HG03565 (cell line): Measurements from ENCODE around the gene RBM22.

Experiments used
- ATAC-seq: cut with Tn5 transposase; IDR thresholded peaks from one replicate; pipeline ENCODE4 v1.9.1; 2021; ENCODE audit warnings: mild to moderate bottlenecking, moderate library complexity; ENCODE audit not compliant: unreplicated experiment

The RBM22 gene

DNA sequence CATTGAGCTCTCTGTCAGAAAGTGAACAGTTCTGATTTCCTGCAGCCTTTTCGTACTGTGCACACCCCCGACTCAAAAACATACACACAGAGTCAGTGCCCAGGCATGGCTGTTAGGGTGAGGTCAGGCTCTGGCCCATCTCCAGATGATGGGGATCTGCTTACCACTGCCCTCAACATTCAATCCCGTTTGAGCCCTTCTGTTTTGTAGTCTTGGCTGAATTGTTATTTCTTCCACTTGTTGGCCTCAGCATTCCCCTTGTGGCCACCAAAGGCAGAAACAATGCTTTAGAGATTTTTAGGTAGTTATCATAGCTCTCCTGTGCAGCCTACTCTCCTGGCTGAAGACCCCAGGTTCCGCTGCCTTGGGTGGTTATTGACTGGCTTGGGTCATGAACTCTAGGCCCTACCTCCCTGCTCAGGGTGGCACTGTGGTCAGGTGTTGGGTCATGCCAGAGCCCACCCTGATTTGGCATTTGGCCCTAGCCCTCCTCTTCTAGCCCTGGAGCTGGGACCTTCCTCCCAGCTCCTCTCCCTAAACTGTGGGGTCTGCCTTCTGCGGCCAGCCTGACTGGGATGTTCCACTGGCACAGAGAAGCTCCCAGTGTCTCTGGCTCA is 47.6 kb downstream of the RBM22 start:
- no peak for ATAC-seq

DNA sequence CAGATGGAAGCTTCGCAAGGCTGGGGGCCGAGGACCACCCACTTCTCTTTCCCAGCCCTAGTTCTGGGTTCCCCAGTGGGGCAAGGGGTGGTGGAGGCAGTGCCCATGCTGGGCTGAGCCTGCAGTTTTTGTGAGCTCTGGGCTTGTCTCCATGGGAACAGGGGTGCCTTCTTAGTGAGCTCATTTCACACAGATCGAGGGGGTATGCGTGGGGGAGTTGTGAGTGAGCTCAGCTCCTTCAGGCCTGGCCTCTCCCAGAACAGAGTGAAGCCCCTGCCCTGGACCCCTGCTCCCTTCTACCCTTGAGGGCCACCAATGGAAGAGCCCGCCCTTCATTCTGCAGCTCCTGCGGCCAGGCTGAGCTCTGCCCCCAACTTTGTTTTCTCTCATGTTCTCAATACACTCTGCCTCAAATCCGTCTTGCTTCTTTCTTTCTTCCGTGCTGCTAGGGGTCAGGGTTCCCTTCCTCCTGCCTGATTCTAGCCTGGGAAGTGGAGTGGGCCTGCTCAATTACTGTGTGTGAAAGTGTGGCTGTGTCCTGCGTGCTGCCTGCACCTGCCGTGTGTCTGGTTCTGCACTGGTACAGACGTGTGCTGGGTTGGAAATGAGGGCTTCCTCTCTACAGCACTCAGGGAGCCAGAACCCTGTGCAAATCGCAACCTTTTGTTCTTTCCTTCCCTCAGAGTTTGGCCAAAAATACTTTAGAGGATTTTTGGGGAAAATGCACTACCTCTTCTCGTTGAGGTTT is 48.8 kb downstream of the RBM22 start:
- ATAC-seq, result no peak

DNA sequence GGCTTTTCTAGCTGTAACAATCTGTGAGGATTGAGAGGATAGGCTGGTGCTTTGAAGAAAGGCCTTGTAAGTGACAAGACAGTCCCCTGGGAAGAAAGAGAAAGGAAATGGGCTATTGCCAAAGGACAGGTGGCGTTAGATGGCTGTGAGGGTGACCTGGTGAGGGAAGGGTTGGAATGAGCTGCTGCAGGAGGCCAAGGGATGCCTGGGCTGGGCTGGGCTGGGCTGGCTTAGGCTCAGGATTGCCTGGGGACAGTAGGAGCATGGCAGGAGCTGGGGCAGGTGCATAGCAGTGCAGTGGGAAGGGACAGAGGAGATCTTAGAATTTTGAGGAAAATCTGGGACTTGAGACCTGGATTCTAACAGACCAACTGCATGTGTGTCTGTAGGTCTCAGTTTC is 49.5 kb downstream of the RBM22 start:
- ATAC-seq, result no peak

DNA sequence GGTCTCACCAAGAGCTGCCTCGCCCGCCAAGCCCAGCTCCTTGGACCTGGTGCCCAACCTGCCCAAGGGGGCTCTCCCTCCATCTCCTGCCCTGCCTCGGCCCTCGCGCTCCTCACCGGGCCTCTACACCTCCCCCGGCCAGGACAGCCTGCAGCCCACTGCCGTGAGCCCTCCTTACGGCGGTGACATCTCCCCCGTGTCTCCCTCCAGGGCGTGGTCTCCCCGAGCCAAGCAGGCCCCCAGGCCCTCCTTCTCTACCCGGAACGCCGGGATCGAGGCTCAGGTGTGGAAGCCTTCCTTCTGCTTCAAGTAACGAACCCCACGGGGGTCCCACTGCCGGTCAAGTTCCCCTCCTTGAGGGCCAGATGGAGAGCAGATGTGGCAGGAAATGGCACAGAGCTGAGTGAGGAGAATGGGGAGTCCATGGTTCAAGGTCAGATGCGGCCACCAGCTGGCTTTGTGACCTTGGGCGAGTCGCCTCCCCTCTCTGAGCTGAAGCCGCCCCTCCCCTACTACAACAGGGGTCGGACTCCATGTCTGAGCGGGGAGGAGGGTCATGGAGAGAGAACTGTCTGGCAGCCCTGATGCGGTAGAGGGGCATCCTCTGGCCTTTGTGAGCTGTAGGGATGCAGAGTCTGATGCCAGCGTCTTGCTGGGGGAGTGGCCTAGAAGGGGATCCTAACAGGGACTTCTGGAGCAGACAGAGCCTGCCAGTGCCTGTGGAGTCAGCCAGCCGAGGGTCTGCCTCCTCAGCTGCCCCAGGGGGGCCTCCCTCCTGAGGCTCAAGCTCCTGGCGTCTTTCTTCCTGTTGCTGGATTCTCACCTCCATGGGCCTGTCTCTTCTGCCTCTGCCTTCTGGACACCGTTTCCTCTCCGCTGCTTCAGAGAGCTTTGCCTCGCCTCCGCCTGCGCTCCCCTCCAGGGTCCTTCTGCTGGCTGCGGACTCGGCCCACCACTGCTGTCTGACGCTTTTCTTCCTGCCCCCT is 50.5 kb downstream of the RBM22 start:
- no peak for ATAC-seq

DNA sequence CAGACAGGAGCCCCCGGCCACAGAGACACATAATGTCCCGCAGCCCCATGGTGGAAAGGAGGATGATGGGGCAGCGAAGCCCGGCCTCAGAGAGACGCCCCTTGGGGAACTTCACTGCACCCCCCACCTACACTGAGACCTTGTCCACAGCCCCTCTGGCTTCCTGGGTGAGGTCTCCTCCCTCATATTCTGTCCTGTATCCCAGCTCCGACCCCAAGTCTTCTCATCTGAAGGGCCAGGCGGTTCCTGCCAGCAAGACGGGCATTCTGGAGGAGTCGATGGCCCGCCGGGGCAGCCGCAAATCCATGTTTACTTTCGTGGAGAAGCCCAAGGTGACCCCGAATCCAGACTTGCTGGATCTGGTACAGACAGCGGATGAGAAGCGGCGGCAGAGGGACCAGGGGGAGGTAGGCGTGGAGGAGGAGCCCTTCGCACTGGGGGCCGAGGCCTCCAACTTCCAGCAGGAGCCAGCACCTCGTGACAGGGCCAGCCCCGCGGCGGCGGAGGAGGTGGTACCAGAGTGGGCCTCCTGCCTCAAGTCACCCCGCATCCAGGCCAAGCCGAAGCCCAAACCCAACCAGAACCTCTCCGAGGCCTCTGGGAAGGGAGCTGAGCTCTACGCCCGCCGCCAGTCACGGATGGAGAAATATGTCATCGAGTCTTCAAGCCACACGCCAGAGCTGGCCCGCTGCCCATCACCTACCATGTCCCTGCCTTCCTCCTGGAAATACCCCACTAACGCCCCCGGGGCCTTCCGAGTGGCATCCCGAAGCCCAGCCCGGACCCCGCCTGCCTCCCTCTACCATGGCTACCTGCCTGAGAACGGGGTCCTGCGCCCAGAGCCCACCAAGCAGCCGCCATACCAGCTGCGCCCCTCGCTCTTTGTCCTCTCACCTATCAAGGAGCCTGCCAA is 51.5 kb downstream of the RBM22 start:
- no peak for ATAC-seq

DNA sequence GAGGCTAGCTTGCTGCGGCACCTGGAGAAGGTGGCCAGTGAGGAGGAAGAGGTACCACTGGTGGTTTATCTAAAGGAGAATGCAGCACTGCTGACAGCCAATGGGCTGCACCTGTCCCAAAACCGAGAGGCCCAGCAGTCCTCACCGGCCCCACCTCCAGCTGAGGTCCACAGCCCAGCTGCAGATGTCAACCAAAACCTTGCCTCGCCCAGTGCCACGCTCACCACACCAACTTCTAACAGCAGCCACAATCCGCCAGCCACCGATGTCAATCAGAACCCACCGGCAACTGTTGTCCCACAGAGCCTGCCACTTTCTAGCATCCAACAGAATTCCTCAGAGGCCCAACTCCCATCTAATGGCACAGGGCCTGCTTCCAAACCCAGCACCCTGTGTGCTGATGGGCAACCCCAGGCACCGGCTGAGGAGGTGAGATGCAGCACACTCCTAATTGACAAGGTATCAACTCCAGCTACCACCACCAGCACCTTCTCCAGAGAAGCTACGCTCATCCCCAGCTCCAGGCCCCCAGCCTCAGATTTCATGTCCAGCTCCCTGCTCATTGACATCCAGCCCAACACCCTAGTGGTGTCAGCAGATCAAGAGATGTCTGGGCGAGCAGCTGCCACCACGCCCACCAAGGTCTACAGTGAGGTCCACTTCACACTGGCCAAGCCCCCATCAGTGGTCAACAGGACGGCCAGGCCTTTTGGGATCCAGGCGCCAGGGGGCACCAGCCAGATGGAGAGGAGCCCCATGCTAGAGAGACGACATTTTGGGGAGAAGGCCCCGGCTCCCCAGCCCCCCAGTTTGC is 52.4 kb downstream of the RBM22 start:
- no peak for ATAC-seq

DNA sequence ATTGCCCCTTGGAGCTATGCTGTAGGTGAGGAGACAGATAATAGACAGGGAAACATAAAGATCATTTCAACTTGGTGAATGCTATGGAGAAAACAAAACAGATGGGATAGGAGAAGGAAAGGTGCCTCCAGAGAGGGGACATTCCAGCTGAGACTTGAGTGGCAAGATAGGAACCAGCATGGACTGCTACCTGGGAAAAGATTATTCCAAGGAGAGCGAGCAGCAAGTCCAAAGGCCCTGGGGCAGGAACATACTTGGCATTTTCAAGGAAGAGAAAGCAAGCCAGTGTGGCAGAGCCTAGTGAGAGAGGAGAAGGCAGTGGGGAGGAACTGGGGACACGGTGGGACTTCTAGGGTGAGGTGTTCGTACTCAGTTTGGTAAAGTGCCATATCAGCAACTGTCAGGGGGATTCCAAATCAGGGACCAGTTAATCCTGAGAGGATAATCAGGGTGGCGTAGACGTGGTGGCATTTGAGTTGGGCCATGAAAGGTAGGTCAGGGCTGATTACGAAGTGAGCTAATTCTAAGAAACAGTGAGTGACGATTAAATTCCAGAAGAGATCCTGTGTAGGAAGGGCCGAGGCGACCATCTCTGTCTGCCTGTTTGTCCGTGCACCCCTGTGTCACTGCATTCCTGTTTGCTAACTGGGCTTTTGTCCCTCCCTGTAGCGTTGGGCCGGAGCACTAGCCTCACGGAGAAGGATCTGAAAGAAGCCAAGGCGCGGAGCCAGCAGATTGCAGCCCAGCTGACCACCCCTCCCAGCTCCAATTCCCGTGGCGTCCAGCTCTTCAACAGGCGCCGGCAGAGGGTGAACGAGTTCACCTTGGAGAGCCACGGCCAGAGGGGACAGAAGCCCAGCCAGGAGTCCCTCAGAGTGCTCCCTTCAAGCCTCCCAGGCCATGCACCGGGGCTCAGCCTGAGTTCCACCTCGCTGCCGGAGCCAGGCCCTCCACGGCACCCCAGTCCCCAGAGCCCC is 53.3 kb downstream of the RBM22 start:
- no peak for ATAC-seq

DNA sequence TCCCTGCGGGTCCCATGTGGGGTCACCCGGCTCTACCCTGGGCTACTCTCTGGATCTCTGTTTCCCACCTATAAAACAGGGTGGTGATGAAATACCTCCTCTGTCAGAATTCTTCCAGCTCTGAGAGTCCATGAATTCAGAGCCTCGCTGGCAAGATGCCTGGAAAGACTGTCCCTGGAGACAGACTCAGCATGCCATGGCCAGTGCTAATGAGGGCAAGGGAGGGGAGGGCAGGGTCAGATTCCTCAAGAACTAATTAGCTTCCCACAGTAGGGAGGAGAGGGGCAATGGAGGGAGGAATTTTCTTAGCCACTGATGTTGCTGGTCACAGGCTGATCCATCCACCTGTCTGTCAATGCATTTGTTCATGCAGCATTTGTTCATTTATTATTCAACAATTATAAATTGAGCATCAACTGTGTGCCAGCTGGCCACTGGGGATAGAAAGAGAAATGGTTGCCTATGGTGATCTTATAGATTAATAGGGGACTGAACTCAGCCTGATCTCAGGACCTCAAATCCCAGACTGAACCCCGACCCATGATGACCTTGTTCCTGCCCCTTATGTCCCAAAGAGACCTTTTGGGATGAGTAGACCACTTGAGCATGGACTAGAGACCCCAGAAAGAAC is 55.7 kb downstream of the RBM22 start:
- no peak for ATAC-seq

DNA sequence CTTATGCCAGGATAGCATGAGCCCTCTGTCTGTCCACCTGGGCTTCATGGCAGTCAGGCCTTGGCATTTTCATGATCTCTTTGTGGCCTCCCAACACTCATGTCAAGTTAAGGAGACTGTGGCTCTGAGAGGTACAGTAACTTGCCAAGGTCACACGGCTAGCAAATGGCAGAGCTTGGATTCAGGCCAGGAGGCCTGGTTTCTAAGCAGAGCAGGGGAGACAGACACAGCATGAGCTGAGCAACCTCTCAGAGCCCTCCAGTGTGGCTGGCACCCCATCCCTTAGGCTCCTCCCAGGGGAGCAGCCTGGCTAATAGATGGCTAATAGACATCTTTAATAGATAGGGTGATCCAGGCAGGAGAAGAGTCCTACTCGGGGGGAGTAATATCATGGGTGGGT is 56.3 kb downstream of the RBM22 start:
- ATAC-seq, result no peak

DNA sequence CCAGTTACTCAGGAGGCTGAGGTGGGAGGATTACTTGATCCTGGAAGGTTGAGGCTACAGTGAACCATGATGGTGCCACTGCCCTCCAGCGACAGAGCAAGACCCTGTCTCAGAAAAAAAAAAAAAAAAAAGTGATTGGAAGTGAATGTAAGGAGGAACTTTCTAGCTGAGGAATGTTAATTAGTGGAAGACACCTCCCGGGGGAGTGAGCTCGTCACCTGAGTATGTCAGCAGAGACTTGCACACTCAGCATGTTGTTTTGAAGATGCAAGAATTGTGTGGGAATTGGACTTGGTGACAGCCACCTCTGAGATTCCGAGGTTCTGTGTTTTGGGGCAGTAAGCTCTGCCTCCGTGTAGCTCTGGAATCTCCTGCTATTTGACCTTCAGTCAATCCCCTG is 56.8 kb downstream of the RBM22 start:
- no peak for ATAC-seq

DNA sequence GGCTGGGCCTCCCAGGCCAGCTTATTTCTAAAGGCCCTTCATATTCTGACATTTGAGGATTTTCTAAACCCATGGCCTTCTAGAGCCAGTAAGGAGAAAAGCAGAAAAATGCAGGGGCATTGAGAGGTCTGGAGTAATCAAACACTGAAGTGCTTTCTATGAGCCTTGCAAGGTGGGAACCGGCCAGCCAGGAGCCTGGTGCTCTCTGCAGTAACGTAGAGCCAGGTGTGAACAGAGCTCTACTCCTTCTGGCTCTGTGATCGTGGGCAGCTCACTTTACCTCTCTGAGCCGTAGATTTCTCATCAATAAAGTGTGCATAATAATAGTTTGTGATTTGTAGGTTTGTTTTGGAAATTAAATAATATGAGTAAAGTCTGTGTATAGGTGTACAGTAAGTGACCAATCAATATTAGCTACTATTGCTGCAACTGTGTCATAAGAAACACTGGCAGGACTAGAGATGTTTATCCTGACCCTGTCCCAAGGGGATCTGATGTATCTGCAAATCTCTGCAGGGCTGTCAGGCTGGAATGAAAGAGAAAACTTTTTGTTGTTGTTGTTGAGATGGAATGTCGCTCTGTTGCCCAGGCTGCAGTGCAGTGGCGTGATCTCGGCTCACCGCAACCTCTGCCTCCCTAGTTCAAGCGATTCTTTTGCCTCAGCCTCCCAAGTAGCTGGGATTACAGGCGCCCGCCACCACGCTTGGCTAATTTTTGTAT is 57.7 kb downstream of the RBM22 start:
- ATAC-seq, result no peak

DNA sequence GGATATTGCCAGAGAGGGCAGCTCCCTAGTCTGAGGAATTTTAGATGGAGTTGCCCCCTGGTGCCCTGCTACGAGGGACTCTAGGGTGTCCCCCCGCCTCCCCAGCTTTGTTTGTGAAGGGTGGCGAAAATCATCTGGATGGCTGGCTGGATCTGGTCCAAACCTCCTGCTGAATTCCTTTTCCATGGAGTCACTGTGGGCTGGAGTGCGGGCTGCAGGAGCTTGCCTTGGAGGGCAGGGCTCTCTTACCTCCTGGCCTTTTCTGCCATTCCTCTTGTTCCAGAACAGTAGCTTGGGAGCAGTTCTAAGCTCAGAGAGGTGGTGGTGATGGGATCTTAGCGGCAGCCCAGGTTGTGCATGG is 58.3 kb downstream of the RBM22 start:
- no peak for ATAC-seq

DNA sequence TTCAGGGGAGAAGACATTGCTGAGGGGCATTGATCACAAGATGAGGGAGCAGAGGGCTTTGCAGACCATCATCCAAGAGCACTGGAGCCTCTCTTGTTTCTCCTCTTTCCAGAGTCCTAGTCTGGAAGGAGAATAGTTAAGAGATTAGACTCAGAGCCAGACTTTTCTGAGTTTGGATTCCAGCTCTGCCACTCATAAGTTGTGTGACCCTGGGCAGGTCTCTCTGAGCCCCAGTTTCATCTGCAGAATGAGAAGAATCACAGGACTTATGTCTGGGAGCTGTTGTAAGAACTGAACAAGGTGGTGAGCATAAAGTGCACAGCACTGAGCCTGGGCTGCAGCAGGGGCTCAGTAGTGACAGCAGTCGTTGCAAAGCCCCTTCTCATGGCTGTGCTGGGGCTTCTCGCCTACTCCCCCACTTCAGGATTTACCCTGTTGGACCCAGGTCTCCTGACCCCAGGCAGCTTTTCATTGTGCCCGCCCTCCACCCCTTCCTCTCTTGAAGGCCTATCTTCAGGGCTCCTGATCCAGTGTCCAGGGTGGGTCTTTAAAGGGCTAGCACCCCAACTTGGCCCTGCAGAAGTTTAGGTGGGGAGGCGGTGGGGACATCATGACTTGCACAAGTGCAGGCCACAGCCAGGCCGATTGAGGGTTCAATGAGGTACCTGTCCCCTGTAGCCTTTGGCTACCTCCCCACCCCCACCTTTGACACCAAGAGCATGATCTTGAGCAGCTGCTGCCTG is 58.9 kb downstream of the RBM22 start:
- ATAC-seq, result no peak

DNA sequence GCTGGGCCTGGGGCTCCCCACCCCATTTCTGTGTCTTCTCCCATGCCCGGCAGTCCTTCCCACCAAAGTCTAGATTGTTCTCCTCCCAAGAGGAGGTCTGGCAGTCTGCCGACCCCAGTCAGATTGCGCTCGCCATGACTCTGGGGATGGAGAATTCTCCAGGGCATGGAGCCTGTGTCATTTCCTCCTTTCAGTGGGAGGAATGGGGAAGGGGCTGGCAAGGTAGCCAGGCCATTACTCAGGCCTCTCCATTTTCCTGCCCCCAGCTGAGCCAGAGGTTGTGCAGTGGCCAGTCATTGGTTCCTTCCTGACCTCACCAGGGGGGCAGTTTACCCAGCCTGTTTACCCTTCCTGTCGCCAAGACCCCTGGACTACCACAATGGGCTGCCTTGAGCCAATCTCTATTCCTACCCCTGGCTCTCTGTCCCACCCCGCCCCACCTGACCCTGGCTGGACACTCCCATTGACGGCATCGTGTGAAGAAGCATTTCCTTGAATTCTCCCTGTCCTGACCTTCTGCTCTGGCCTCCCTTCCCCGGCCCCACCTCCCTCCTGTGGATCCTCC is 59.8 kb downstream of the RBM22 start:
- no peak for ATAC-seq
